GM10847 (cell line): Measurements from ENCODE around the gene HTR2C.

ENCODE experiments used
- POLR2A ChIP-seq: IDR thresholded peaks from 2 replicates; pipeline ENCODE4 v1.6.1; 2011; ENCODE audit not compliant: insufficient read length; ENCODE audit errors: extremely low read depth

Gene HTR2C

GRCh38 chrX:114635986-114636385 lies 52.1 kb downstream of the HTR2C start:
- TF ChIP-seq POLR2A = no peak

- TF ChIP-seq POLR2A = no peak
Measured at GRCh38 chrX:114650351-114650750, 66.5 kb downstream of the HTR2C start.

GRCh38 chrX:114675365-114675764 lies 91.5 kb downstream of the HTR2C start:
- no peak for TF ChIP-seq POLR2A

- TF ChIP-seq POLR2A = no peak
Measured at GRCh38 chrX:114709406-114709805, 125.5 kb downstream of the HTR2C start.

- TF ChIP-seq POLR2A = no peak
Measured at GRCh38 chrX:114710571-114710970, 126.7 kb downstream of the HTR2C start.

GRCh38 chrX:114712466-114712865 lies 128.6 kb downstream of the HTR2C start:
- TF ChIP-seq POLR2A = no peak

GRCh38 chrX:114715096-114715495 lies 131.2 kb downstream of the HTR2C start:
- TF ChIP-seq POLR2A = no peak

GRCh38 chrX:114717921-114718320 lies 134.0 kb downstream of the HTR2C start:
- TF ChIP-seq POLR2A = no peak

- no peak for TF ChIP-seq POLR2A
Measured at GRCh38 chrX:114766541-114766940, 182.7 kb downstream of the HTR2C start.

- no peak for TF ChIP-seq POLR2A
Measured at GRCh38 chrX:114774691-114775090, 190.8 kb downstream of the HTR2C start.

GRCh38 chrX:114782925-114783324 lies 199.0 kb downstream of the HTR2C start:
- TF ChIP-seq POLR2A = no peak

GRCh38 chrX:114787061-114787460 lies 203.2 kb downstream of the HTR2C start:
- TF ChIP-seq POLR2A = no peak

- no peak for TF ChIP-seq POLR2A
Measured at GRCh38 chrX:114797494-114797893, 213.6 kb downstream of the HTR2C start.

GRCh38 chrX:114798907-114799306 lies 215.0 kb downstream of the HTR2C start:
- TF ChIP-seq POLR2A = no peak

GRCh38 chrX:114800719-114801118 lies 216.8 kb downstream of the HTR2C start:
- no peak for TF ChIP-seq POLR2A

- no peak for TF ChIP-seq POLR2A
Measured at GRCh38 chrX:114819509-114819908, 235.6 kb downstream of the HTR2C start.

- TF ChIP-seq POLR2A = no peak
Measured at GRCh38 chrX:114841051-114841450, 257.2 kb downstream of the HTR2C start.

GRCh38 chrX:114842181-114842580 lies 258.3 kb downstream of the HTR2C start:
- TF ChIP-seq POLR2A = no peak
